Heart left ventricle (tissue), 16 donors: ENCODE measurements around the gene LRRC63. TPM values are rescaled to one million over a fixed set of nuclear protein-coding genes. Genes with fewer than 3 reads are reported as not detected.

Source experiments
- ATAC-seq, 4 donors: fragments of 200-7000 bp; cut with Tn5 transposase; one replicate each; pipeline ENCODE4 v1.9.1; 2020 to 2022; ENCODE audit warnings: moderate library complexity in 4 of 4, mild to moderate bottlenecking in 3 of 4, moderate number of reproducible peaks in 1 of 4
- DNase-seq, 5 donors: peaks; one replicate each; pipeline ENCODE4 v3.0.0-alpha.2; 2020
- H3K27ac ChIP-seq, 12 donors: fragments of 200-600 bp; sonication (generic) in 4 of 12; one replicate each; pipeline versions ENCODE4 v1.5.0 to v1.8.0; 2016 to 2022; ENCODE audit warnings: mild to moderate bottlenecking in 2 of 12
- H3K27me3 ChIP-seq, 9 donors: fragments of 200-600 bp; sonication (generic) in 2 of 9; one replicate each; pipeline versions ENCODE4 v1.5.1 to v1.8.0; 2016 to 2022; ENCODE audit warnings: mild to moderate bottlenecking in 3 of 9
- H3K36me3 ChIP-seq, 9 donors: fragments of 200-600 bp; sonication (generic) in 2 of 9; one replicate each; pipeline versions ENCODE4 v1.5.0 to v1.8.0; 2018 to 2022; ENCODE audit warnings: mild to moderate bottlenecking in 2 of 9
- H3K4me1 ChIP-seq, 12 donors: fragments of 200-600 bp; sonication (generic) in 4 of 12; one replicate each; pipeline versions ENCODE4 v1.5.0 to v1.8.0; 2016 to 2022; ENCODE audit warnings: mild to moderate bottlenecking in 3 of 12
- H3K4me3 ChIP-seq, 12 donors: fragments of 200-600 bp; sonication (generic) in 4 of 12; one replicate each; pipeline versions ENCODE4 v1.5.0 to v1.8.0; 2017 to 2022; ENCODE audit warnings: mild to moderate bottlenecking in 9 of 12, moderate library complexity in 4 of 12
- H3K9me3 ChIP-seq, 12 donors: fragments of 200-600 bp; sonication (generic) in 4 of 12; one replicate each; pipeline versions ENCODE4 v1.5.0 to v1.8.0; 2016 to 2022; ENCODE audit warnings: mild to moderate bottlenecking in 1 of 12
- POLR2A ChIP-seq, 2 donors: fragments of 450-650 bp; IDR thresholded peaks; one replicate each; pipeline ENCODE4 v1.6.1; 2017; ENCODE audit warnings: antibody characterized with exemption in 2 of 2, mild to moderate bottlenecking in 2 of 2, moderate library complexity in 2 of 2
- WGBS, 4 donors: extraction: QIAGEN DNeasy Blood & Tissue Kit in 2 of 4; methylation state at CpG; one replicate each; pipeline versions ENCODE4 v1.1.5 to v1.1.7; 2013 to 2018; 5-methylcytosine and 5-hydroxymethylcytosine counted together
- intact Hi-C, 10 donors: fragments of 100-400 bp; cut with DNase I; formaldehyde crosslinking; loops; one replicate each; pipeline versions ENCODE4 v1.11.1 to v1.14.2; 2022
- polyA plus RNA-seq, 2 donors: library from polyadenylated mRNA; stranded (reverse); fragments of 200-250 nt; gene quantifications; one replicate each; pipeline ENCODE4 v1.2.3, GENCODE V29; 2013
- total RNA-seq, 9 donors: library from RNA; depleted of rRNA in 2 of 9; stranded (reverse); fragments of >200 nt in 2 of 9; fragmentation: NEBNext Ultra II Directional in 3 of 9; extraction: Animal tissue kit (Norgen Biotek cat#: 25700) in 3 of 9; gene quantifications; one replicate each; pipeline versions ENCODE4 v1.1.0 to v1.2.4, GENCODE V29; 2016 to 2023
- TF ChIP-seq, protein P1 (sequence below), 12 donors: fragments of 200-600 bp; sonication (generic) in 4 of 12; IDR thresholded peaks; one replicate each; pipeline versions ENCODE4 v1.5.0 to v1.8.0; 2018 to 2022; ENCODE audit warnings: antibody characterized with exemption in 12 of 12, mild to moderate bottlenecking in 5 of 12
- donor health status: ischemic (EF 13 %, LVEDD 7.1; RV severe dilation, severe dysfunction).
- donor health status: healthy with polysubstance abuse.
- donor health status: DM: no; HTN: yes; CAD: no.
- donor health status: DM: no; HTN: no; CAD: no.
- donor health status: ischemic (EF 25% LVEDD 6.9; RV normal size, moderate dysfunction).
- donor health status: ischemic (EF 25% LVEDD 5.7; RV mildly dilated, moderate dysfunction).
- donor health status: healthy.
- donor health status: DM: yes; HTN: yes; CAD: no.
- donor health status: ischemic (EF 35%, LVEDD 5.7; RV mildly dilated, moderate dysfunction).
- donor health status: nonischemic (EF 11% LVEDD 7.7; RV severe dilation, severe dysfunction).
- donor health status: DM: yes; HTN: yes; CAD: no.
- donor health status: PGD.
- donor health status: ischemic (EF 29% LVEDD 5.4; RV normal size, mild dysfunction).
- donor health status: nonischemic (EF 23%, LVEDD 6.1; RV moderate dilation, normal function).

The LRRC63 gene
- total and polyA plus RNA-seq, 11 donors, result 0.14 to 0.48 TPM; not detected in 9

GRCh38 chr13:46314587-46314986, 102.9 kb downstream of the LRRC63 start:
- Histone ChIP-seq H3K27ac (no peak overlapping the region), H3K4me3 (no peak overlapping the region), H3K4me1 (peaks cover 0 to 20% (median 0%) of the 10 kb centered on the region in 12 donors), H3K9me3 (peaks cover 0 to 8% (median 0%) of the 10 kb centered on the region in 12 donors), H3K27me3 (no peaks in the 10 kb centered on the region), H3K36me3 (no peaks in the 10 kb centered on the region)
- ATAC-seq (no peak), DNase-seq (no peak)
- WGBS, 4 donors, result 93 to 98% (median 97%) methylated on average over 1 of the region's 1 CpG
- TF ChIP-seq POLR2A (IDR thresholded peaks at IDR 0.05), result no peak
- TF ChIP-seq, protein P1, sequence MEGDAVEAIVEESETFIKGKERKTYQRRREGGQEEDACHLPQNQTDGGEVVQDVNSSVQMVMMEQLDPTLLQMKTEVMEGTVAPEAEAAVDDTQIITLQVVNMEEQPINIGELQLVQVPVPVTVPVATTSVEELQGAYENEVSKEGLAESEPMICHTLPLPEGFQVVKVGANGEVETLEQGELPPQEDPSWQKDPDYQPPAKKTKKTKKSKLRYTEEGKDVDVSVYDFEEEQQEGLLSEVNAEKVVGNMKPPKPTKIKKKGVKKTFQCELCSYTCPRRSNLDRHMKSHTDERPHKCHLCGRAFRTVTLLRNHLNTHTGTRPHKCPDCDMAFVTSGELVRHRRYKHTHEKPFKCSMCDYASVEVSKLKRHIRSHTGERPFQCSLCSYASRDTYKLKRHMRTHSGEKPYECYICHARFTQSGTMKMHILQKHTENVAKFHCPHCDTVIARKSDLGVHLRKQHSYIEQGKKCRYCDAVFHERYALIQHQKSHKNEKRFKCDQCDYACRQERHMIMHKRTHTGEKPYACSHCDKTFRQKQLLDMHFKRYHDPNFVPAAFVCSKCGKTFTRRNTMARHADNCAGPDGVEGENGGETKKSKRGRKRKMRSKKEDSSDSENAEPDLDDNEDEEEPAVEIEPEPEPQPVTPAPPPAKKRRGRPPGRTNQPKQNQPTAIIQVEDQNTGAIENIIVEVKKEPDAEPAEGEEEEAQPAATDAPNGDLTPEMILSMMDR (IDR thresholded peaks at IDR 0.05), result no peak
- intact Hi-C loops, result no loop called here

- no peak for DNase-seq
- no peaks in the 10 kb centered on the region for H3K27me3 ChIP-seq
Observed at GRCh38 chr13:46315036-46315435, 103.3 kb downstream of the LRRC63 start.

DNA sequence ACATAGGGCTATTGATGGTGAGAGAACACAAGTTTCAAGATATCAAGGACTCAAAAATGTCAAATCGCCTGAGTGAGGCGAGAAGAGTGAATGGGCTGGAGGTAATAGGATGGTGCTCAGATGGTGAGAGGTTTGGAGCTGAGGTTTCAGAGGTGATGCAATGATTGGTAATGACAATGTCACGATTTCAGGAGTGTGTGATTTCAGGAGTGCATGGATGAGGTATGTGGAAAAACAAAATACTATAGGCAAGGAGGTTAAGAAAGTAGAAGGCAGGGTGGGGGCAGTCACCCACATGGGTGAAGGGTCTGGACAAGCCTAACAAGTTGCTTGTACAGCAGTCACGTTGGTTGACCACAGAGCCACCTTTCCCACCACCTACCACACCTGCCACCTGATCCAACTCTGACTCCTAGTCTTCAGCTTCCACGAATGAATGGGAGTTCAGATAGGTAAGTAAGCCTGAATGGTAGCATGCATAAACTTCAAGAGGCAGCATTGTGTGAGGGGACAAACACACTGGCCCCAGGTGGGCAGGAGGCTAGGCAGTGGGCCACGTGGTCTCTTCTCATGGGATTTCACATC, 103.9 kb downstream of the LRRC63 start:
- intact Hi-C loops, result no loop called here
- H3K27ac ChIP-seq, result no peak overlapping the region
- no peaks in the 10 kb centered on the region for H3K36me3 ChIP-seq
- H3K4me3 ChIP-seq, result no peak overlapping the region
- no peaks in the 10 kb centered on the region for H3K27me3 ChIP-seq
- ATAC-seq (no peak), DNase-seq (no peak)
- 80 to 86% (median 83%) methylated on average over 6 of the region's 6 CpGs for WGBS, 4 donors
- peaks cover 0 to 24% (median 0%) of the 10 kb centered on the region in 12 donors for H3K4me1 ChIP-seq
- TF ChIP-seq, protein P1 (IDR thresholded peaks at IDR 0.05), result no peak
- TF ChIP-seq POLR2A (IDR thresholded peaks at IDR 0.05), result no peak
- peaks cover 0 to 8% (median 0%) of the 10 kb centered on the region in 12 donors for H3K9me3 ChIP-seq

More at GRCh38 chr13:46315036-46315435, 103.3 kb downstream of the LRRC63 start:
- no peak for TF ChIP-seq POLR2A (IDR thresholded peaks at IDR 0.05)
- TF ChIP-seq, protein P1 (IDR thresholded peaks at IDR 0.05), result no peak
- no peak overlapping the region for H3K27ac ChIP-seq
- no peaks in the 10 kb centered on the region for H3K36me3 ChIP-seq
- peaks cover 0 to 8% (median 0%) of the 10 kb centered on the region in 12 donors for H3K9me3 ChIP-seq
- no peak for ATAC-seq
- no peak overlapping the region for H3K4me3 ChIP-seq
- H3K4me1 ChIP-seq, result peaks cover 0 to 21% (median 0%) of the 10 kb centered on the region in 12 donors
- intact Hi-C loops, result no loop called here

GRCh38 chr13:46317120-46317519, 105.4 kb downstream of the LRRC63 start:
- intact Hi-C loops, result no loop called here
- TF ChIP-seq POLR2A (IDR thresholded peaks at IDR 0.05), result no peak
- TF ChIP-seq, protein P1 (IDR thresholded peaks at IDR 0.05), result no peak
- H3K27ac ChIP-seq, result no peak overlapping the region
- ATAC-seq (no peak), DNase-seq (no peak)
- H3K27me3 ChIP-seq, result no peaks in the 10 kb centered on the region
- no peaks in the 10 kb centered on the region for H3K36me3 ChIP-seq
- peaks cover 0 to 5% (median 0%) of the 10 kb centered on the region in 12 donors for H3K9me3 ChIP-seq
- H3K4me3 ChIP-seq, result no peak overlapping the region
- peaks cover 0 to 33% (median 0%) of the 10 kb centered on the region in 12 donors for H3K4me1 ChIP-seq
